Measurements from ENCODE around the gene MBD2.
"Not testable (repeated sequence)": the region's sequence is repeated elsewhere in the genome, so short reads cannot be mapped to it uniquely, and the experiment has no call there.

The MBD2 gene

GRCh38 chr18:54141041-54141608 is 83.3 kb downstream of the MBD2 start:
- DNase-seq, result no peak

- no peak for DNase-seq
Measured at GRCh38 chr18:54140641-54141040, 83.8 kb downstream of the MBD2 start.

DNA sequence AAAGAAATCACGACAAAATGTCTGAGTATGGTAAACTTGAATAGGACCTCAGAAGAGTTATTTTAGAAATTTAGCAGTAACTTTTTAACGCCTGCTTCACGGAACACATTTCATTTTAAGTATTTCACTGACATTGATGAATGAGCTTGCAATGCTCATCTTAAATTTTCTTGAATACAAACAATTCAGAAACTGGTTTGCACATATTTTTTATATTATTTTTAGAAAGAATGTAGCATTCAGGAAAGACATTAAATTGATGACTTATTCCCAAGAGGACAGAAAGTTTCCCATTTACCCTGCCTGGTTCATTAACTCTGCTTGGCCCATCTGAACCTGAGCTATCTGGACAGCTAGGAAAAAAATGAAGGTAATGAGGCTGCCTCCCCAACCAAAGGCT is 89.3 kb downstream of the MBD2 start:
- DNase-seq, result no peak

DNA sequence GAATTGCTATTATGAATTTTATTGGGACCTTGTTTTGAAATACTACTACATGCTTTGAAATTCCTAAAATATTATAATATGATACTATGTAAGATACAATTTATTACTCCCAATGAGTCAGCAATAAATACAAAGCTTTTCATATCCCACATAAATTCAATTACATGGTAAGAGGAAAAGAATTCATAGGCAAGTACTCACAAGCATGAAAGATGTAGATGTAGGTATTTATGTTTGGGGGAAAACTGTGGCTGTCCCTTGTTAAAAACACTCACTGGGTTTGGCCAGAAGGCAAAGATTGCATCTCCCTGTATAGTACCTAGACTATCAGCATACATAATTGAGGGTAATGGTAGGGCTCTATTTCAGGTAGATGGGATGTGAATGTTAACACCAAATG is 90.4 kb downstream of the MBD2 start:
- no peak for DNase-seq

- DNase-seq, result no peak
Measured at GRCh38 chr18:54130631-54131030, 93.8 kb downstream of the MBD2 start.

GRCh38 chr18:54130177-54130576 is 94.3 kb downstream of the MBD2 start:
- no peak for DNase-seq

GRCh38 chr18:54129448-54130067 is 94.9 kb downstream of the MBD2 start:
- DNase-seq, result no peak

GRCh38 chr18:54127759-54128378 is 96.6 kb downstream of the MBD2 start:
- peak; percentile 68 for DNase-seq

DNA sequence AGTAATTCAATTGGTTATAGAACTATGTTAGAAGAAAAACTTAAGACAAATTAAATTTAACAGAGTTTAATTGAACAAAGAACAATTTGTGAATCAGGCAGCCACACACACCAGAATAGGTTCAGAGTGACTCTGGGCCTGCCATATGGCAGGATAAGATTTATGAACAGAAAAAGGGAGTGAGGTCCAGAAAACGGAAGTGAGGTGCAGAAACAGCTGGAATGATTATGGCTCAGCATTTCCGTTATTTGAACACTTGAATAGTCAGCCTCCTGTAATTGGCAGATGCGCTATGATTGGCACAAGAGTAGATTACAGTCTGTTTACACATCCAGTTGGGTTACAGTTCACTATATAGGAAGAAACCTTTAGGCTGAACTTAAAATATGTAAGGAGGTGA is 99.0 kb downstream of the MBD2 start:
- DNase-seq, result no peak

GRCh38 chr18:54123720-54124440 is 100.6 kb downstream of the MBD2 start:
- DNase-seq, result not testable (repeated sequence)

DNA sequence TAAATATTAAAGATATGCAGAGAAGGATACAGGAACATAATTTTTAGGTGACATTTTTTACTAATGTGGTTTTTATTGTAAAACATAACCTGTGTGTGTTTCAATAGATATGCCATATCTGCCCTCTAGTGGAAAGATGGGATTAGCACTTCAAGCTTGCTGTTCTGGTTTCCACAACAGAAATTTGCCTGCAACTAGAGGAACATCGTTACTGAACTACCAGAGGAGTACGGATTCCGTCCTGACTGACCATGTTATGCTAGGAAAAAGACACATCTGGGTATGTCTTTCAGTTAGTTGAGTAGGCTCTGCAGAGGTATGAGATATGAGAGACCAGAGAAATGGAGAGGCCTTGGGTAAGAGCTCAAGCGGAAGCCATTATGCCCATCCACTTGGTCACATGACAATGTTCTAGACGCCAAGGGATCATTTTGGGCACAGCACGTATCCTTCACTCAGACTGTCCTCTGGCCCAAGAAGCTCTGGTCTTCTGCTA is 104.9 kb downstream of the MBD2 start:
- peak; percentile 41 for DNase-seq

DNA sequence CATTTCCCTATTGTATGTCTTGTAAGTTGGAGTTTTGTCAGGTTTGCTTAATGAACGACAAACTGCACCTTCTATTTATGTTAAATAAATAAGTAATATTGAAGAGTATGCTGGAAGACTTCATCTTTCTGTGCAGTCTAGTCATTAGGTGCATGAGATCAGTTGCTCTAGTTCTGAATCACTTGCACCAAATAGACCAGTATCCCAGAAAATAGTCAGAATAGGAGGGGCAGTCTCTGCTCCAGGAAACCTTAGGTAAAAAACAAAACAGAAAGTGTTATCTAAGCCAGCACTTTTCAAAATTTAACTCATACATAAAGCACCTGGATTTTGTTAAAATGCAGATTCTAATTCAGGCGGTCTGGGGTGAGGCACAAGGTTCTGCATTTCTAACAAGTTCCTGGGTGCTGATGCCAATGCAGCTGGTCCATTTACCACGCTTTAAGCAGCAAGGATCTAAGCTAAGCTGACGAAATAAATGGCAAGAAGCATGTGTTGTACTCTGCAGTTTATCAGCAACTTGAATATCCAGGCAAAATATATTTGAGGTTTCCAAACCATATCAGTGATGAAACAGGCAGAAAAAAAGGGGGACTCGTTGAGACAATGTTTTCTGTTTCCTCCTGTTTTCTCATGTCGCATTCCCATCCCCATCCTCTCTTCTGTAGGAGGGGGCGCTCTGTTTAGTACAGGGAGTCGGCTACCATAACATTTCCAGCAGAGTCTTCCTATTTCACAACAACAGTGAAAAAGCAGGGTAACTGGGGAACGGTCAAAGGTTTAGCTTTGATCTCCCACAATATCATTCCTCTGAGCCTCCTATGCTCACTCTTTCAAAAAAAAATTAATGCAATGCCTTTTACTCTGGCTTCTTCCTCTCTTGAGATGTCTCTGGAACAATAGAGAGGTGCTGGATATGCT is 106.4 kb downstream of the MBD2 start:
- DNase-seq, result no peak

DNA sequence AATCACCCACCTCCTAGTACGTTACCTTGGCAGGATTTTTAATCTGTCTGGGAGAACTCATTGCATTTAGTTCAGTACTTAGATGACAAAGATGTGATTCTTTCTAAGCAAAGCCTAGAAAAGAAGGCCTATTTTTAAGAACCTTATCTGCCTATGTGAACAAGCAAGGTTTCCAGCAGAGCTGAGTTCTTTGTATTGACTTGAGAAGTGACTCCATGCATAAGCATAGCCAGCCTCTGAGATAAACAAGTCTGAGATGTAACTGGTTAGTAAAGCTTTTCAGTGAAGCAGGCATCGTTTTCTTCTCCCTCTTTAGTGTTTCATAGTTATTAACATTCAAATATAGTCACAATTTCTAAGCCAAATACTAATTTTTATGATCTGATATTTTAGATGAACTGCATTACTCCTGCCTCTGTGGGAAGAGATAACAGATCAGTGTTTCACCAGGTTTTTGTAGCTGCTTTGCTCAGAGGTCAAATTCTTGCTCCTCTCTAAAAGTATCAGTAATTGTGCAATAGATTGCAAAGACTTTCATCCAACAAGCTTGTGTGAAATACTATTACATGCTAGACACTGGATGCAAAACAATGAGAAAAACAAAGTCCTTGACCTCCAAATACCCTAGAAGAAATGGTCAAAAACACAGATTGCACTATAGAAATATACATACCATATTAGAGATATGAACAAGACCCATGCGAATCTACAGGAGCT is 107.8 kb downstream of the MBD2 start:
- no peak for DNase-seq

GRCh38 chr18:54112356-54112755 is 112.1 kb downstream of the MBD2 start:
- no peak for DNase-seq

DNA sequence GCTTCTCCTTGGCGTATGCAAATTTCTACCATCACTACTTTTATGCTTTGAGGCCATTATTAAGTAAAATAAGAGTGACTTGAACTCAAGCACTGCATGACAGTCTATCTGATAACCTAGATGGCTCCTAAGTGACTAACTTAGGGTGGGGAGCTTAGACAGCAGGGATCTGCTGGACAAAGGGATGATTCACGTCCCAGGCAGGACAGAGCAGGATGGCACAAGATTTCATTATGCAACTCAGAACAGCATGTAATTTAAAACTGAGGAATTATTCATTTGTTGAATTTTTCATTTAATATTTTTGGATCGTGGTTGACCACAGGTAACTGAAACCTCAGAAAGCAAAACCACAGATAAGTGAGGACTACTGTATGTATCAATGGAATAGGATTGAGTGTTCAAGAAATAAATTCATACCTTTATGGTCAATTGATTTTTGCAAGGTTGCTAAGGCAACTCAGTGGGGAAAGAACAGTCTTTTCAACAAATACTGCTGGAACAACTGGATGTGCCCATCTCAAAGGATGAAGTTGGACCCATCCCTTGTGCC is 115.3 kb downstream of the MBD2 start:
- DNase-seq, result no peak

DNA sequence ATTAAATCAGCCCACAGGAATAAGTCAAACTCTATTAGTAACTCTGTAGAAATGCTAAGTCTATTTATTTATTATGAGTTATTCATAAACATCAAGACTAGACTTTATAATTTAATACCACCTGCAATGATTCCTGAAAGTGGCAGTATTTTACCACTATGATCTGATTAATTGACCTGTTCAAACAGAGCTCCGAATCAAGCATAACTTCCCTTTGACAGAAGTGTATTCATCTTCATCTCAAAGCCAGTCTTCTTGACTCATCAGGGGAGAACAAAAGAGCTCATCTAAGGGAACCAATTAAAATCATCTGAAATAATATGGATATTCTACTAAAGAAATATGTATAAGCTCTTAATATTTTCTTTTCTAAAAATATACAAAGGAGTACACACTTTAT is 122.3 kb downstream of the MBD2 start:
- DNase-seq, result no peak

All from retina (tissue), 1 donor.